HepG2 (cell line): ENCODE results near the gene HMCN2. TPM values are rescaled to one million over a fixed set of nuclear protein-coding genes. Genes with fewer than 3 reads are reported as not detected.

Experiments
- ATAC-seq: fragments of 200-7000 bp; cut with Tn5 transposase; 3 replicates; pipeline ENCODE4 v1.9.1; 2020; ENCODE audit warnings: mild to moderate bottlenecking, moderate library complexity
- BruUV-seq: library from RNA; stranded (reverse); fragments of 400-500 nt; replicated peaks from 2 replicates; lab custom pipeline; 2021; lab: Mats Ljungman, UMichigan
- CTCF ChIA-PET: fragments of 300-600 bp; formaldehyde crosslinking; extraction: SDS; loops from one replicate; lab custom pipeline; 2021; ENCODE audit warnings: low total read pairs, inconsistent platforms, low intra/inter-chr PET ratio; lab: Yijun Ruan, JAX
- POLR2A ChIA-PET: fragments of 350-600 bp; sonication (Branson Sonifier 250); formaldehyde crosslinking; loops from one replicate; lab custom pipeline; 2020; ENCODE audit warnings: antibody characterized with exemption, inconsistent platforms; lab: Yijun Ruan, JAX
- DNase-seq: peaks from one replicate; pipeline ENCODE4 v3.0.0-alpha.2; 2015; ENCODE audit warnings: low spot score
- FAIRE-seq: peaks from 3 replicates; lab custom pipeline; 2011; peaks lifted over from hg19 to GRCh38; lab: Jason Lieb, UNC
- H2AFZ ChIP-seq: one replicate; pipeline ENCODE4 v1.6.1; 2011; ENCODE audit warnings: low read length, inconsistent platforms
- H3K27ac ChIP-seq: fragments of 300-600 bp; 3 replicates; pipeline ENCODE4 v1.8.0; 2011; ENCODE audit warnings: mixed run types, mild to moderate bottlenecking, mixed read lengths, low read length, inconsistent platforms; ENCODE audit not compliant: insufficient read depth; ENCODE audit errors: extremely low read length
- H3K27me3 ChIP-seq, 2 experiments: fragments of 200-600 bp in 1 of 2; 2 replicates in 1 of 2; 3 replicates in 1 of 2; pipeline versions ENCODE4 v1.6.0 to v1.8.0; 2011; ENCODE audit warnings: low read length in 2 of 2, mild to moderate bottlenecking in 2 of 2, moderate library complexity in 2 of 2, inconsistent platforms in 1 of 2; ENCODE audit not compliant: insufficient read depth in 2 of 2, control insufficient read depth in 1 of 2
- H3K36me3 ChIP-seq, 2 experiments: fragments of 200-600 bp in 1 of 2; replicated peaks in 1 of 2; 2 replicates in 1 of 2; 3 replicates in 1 of 2; pipeline versions ENCODE4 v1.5.1 to v1.8.0; 2011; ENCODE audit warnings: low read length in 2 of 2, inconsistent platforms in 1 of 2; ENCODE audit not compliant: insufficient read depth in 2 of 2, control insufficient read depth in 1 of 2
- H3K4me1 ChIP-seq: 2 replicates; pipeline ENCODE4 v1.5.1; 2012; ENCODE audit warnings: low read length, inconsistent platforms; ENCODE audit not compliant: insufficient read depth
- H3K4me2 ChIP-seq: 2 replicates; pipeline ENCODE4 v1.6.0; 2011; ENCODE audit warnings: low read depth, low read length, inconsistent platforms
- H3K4me3 ChIP-seq, 3 experiments: fragments of 200-600 bp in 1 of 3; sonication (generic), shearing (Covaris generic) in 1 of 3; replicated peaks in 1 of 3; 2 replicates each; pipeline ENCODE4 v1.5.1; 2011 to 2016; ENCODE audit warnings: low read length in 3 of 3, inconsistent platforms in 2 of 3, low read depth in 2 of 3, mild to moderate bottlenecking in 2 of 3, control low read depth in 1 of 3, mixed read lengths in 1 of 3; ENCODE audit not compliant: insufficient read depth in 1 of 3
- H3K79me2 ChIP-seq: one replicate; pipeline ENCODE4 v1.6.1; 2011; ENCODE audit warnings: low read length, inconsistent platforms; ENCODE audit not compliant: insufficient read depth
- H3K9ac ChIP-seq: 2 replicates; pipeline ENCODE4 v1.6.0; 2011; ENCODE audit warnings: mild to moderate bottlenecking, low read depth, low read length, inconsistent platforms; ENCODE audit not compliant: insufficient read depth
- H3K9me3 ChIP-seq: 2 replicates; pipeline ENCODE4 v1.5.1; 2012; ENCODE audit warnings: mild to moderate bottlenecking, low read length
- H4K20me1 ChIP-seq: 2 replicates; pipeline ENCODE4 v1.6.0; 2011; ENCODE audit warnings: inconsistent platforms, mild to moderate bottlenecking, low read length, moderate library complexity; ENCODE audit not compliant: insufficient read depth
- DNMT3B ChIP-seq: conservative IDR thresholded peaks from 2 replicates; pipeline ENCODE4 v1.6.1; 2016; ENCODE audit warnings: missing biosample characterization, control low read depth
- EED ChIP-seq: sonication (generic); formaldehyde crosslinking; IDR thresholded peaks from 2 replicates; pipeline ENCODE4 v1.5.0; 2020; ENCODE audit warnings: mild to moderate bottlenecking, missing genetic modification reagents
- KLF16 ChIP-seq, 2 experiments: sonication (generic) in 1 of 2; formaldehyde crosslinking in 1 of 2; IDR thresholded peaks; 2 replicates each; pipeline versions ENCODE4 v1.6.1 to v1.8.0; 2016 to 2023; ENCODE audit warnings: missing genetic modification reagents in 2 of 2, missing compliant biosample characterization in 1 of 2
- MLLT10 ChIP-seq: sonication (generic); formaldehyde crosslinking; IDR thresholded peaks from 2 replicates; pipeline ENCODE4 v1.4.0; 2020; ENCODE audit warnings: missing genetic modification reagents
- PLRG1 ChIP-seq: fragments of 450-650 bp; conservative IDR thresholded peaks from 2 replicates; pipeline ENCODE4 v1.6.1; 2016
- SRSF9 ChIP-seq: fragments of 200-400 bp; formaldehyde crosslinking; IDR thresholded peaks from 2 replicates; pipeline ENCODE4 v1.6.1; 2018; ENCODE audit warnings: borderline replicate concordance, mild to moderate bottlenecking, low read depth, low read length; ENCODE audit not compliant: insufficient read depth, poor library complexity, severe bottlenecking
- ZNF225 ChIP-seq: sonication (generic); formaldehyde crosslinking; IDR thresholded peaks from 2 replicates; pipeline ENCODE4 v1.4.0; 2020; ENCODE audit warnings: mild to moderate bottlenecking, missing genetic modification reagents
- ZNF296 ChIP-seq: sonication (generic); formaldehyde crosslinking; conservative IDR thresholded peaks from 2 replicates; pipeline ENCODE4 v1.5.0; 2020; ENCODE audit warnings: mild to moderate bottlenecking, missing genetic modification reagents
- ZNF629 ChIP-seq: sonication (generic); formaldehyde crosslinking; conservative IDR thresholded peaks from 2 replicates; pipeline ENCODE4 v1.5.0; 2020; ENCODE audit warnings: missing genetic modification reagents
- ZNF670 ChIP-seq: sonication (generic); formaldehyde crosslinking; IDR thresholded peaks from 2 replicates; pipeline ENCODE4 v1.8.0; 2022; ENCODE audit warnings: mild to moderate bottlenecking, missing genetic modification reagents, borderline replicate concordance
- ZNF839 ChIP-seq: sonication (generic); formaldehyde crosslinking; IDR thresholded peaks from 2 replicates; pipeline ENCODE4 v1.4.0; 2020; ENCODE audit warnings: missing genetic modification reagents, mild to moderate bottlenecking, borderline replicate concordance
- ZSCAN30 ChIP-seq: sonication (generic); formaldehyde crosslinking; IDR thresholded peaks from 2 replicates; pipeline ENCODE4 v1.5.0; 2020; ENCODE audit warnings: mild to moderate bottlenecking, missing genetic modification reagents
- WGBS: methylation state at CpG from one replicate; pipeline ENCODE4 v1.1.6; 2017; ENCODE audit warnings: low lambda C conversion rate; 5-methylcytosine and 5-hydroxymethylcytosine counted together
- in situ Hi-C: cut with HindIII; loops from 2 replicates; pipeline ENCODE4 v1.10.0; 2017; ENCODE audit warnings: low pct_unique_long_range_greater_than_20kb; ENCODE audit not compliant: extremely low pct_ligation_motif_present
- intact Hi-C: fragments of 100-400 bp; cut with micrococcal nuclease; formaldehyde crosslinking; loops from one replicate; pipeline ENCODE4 v1.10.0; 2022; ENCODE audit not compliant: unreplicated experiment
- polyA plus RNA-seq, 8 experiments: library from polyadenylated mRNA; depleted of rRNA in 3 of 8; stranded (reverse) in 7 of 8; unstranded in 1 of 8; fragments of >200 nt; fragmentation: Illumina TruSeq in 4 of 8; extraction: Trizol in 4 of 8; gene quantifications; 2 replicates each; pipeline versions ENCODE4 v1.2.1 to v1.2.3, GENCODE V29; 2011 to 2016; ENCODE audit warnings: low read depth in 4 of 8, missing spikeins in 1 of 8, mixed read lengths in 1 of 8; ENCODE audit not compliant: insufficient read depth in 1 of 8
- total RNA-seq, 5 experiments: library from RNA; depleted of rRNA; stranded (reverse); fragments of >200 nt; fragmentation: Illumina TruSeq; extraction: Trizol; gene quantifications; 2 replicates each; pipeline ENCODE4 v1.2.3, GENCODE V29; 2016; ENCODE audit warnings: low read depth in 1 of 5
- TF ChIP-seq, protein P1 (sequence below): sonication (generic); formaldehyde crosslinking; IDR thresholded peaks from 2 replicates; pipeline ENCODE4 v1.5.1; 2020; ENCODE audit warnings: mild to moderate bottlenecking, missing genetic modification reagents, moderate library complexity

Gene HMCN2
- total and polyA plus RNA-seq, 2 of the 13 experiments (the other 11 are each of a cell fraction or from before 2014, with no cell fraction given): 0.09 TPM; not detected in 1

- TF ChIP-seq DNMT3B (CRISPR knock-in tag) (no peak), MLLT10 (CRISPR knock-in tag) (no peak)
Observed at GRCh38 chr9:130331061-130331460, 65.5 kb downstream of the HMCN2 start (continued).

DNA sequence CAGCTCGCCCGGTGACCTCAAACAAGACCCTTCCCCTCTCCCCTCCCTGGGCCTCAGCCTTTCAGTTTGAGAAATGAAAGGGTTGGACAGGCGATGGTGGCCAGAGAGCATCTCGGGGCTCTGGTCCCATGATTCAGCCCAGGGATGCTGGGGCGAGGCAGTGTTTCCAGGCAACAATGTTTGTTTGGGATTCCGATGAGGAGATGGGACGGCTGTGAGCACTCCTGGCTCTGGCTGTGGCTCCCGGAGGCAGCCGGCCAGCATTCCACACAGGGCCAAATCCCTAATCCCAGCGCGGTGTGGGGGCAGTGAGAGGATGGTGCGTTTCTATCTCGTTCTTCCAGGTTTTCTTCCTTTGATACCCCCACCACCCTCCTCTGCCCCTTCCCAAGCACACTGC, 66.0 kb downstream of the HMCN2 start:
- H3K4me2 ChIP-seq: no peak overlapping the region
- no peak overlapping the region for H3K4me3 ChIP-seq
- peaks cover 11 to 37% of the 10 kb centered on the region in 2 experiments; a peak in 4 of 5 replicates for H3K27me3 ChIP-seq
- H3K36me3 ChIP-seq: no peaks in the 10 kb centered on the region
- no TSS peak for BruUV-seq
- H3K79me2 ChIP-seq: no peaks in the 10 kb centered on the region
- 65% methylated on average over 6 of the region's 13 CpGs for WGBS
- H3K9me3 ChIP-seq: no peaks in the 10 kb centered on the region
- intact Hi-C loops (no loop called here), in situ Hi-C loops (no loop called here)
- no peak overlapping the region for H3K9ac ChIP-seq
- FAIRE-seq: no peak
- CTCF ChIA-PET: no interaction called here
- TF ChIP-seq, protein P1, sequence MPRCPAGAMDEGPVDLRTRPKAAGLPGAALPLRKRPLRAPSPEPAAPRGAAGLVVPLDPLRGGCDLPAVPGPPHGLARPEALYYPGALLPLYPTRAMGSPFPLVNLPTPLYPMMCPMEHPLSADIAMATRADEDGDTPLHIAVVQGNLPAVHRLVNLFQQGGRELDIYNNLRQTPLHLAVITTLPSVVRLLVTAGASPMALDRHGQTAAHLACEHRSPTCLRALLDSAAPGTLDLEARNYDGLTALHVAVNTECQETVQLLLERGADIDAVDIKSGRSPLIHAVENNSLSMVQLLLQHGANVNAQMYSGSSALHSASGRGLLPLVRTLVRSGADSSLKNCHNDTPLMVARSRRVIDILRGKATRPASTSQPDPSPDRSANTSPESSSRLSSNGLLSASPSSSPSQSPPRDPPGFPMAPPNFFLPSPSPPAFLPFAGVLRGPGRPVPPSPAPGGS (CRISPR knock-in tag): no peak
- TF ChIP-seq KLF16 (CRISPR knock-in tag; IDR thresholded peaks at IDR 0.05): no peak
- no peak for TF ChIP-seq ZNF670 (CRISPR knock-in tag)
- TF ChIP-seq ZNF629 (CRISPR knock-in tag): no peak
- no peak for TF ChIP-seq ZNF296 (CRISPR knock-in tag)
- TF ChIP-seq ZNF225 (CRISPR knock-in tag): no peak
- no peak for TF ChIP-seq ZSCAN30
- TF ChIP-seq PLRG1: no peak
- no peak for TF ChIP-seq EED (CRISPR knock-in tag)
- TF ChIP-seq SRSF9: no peak
- TF ChIP-seq ZNF839 (CRISPR knock-in tag): no peak
- no peak for ATAC-seq
- no peak overlapping the region for H3K27ac ChIP-seq
- POLR2A ChIA-PET: no interaction called here
- no peak overlapping the region for H2AFZ ChIP-seq
- H4K20me1 ChIP-seq: no peaks in the 10 kb centered on the region
- DNase-seq: no peak
- no peaks in the 10 kb centered on the region for H3K4me1 ChIP-seq
